Astrocyte (in vitro differentiated cells and primary cell): ENCODE data around the gene KRTAP4-9. TPM values are rescaled to one million over a fixed set of nuclear protein-coding genes. Genes with fewer than 3 reads are reported as not detected.

Experiments
- DNase-seq: peaks from one replicate; pipeline ENCODE4 v3.0.0-alpha.2; 2010; ENCODE audit warnings: low read depth
- FAIRE-seq: peaks from 2 replicates; lab custom pipeline; 2011; peaks lifted over from hg19 to GRCh38; lab: Jason Lieb, UNC
- H2AFZ ChIP-seq: 2 replicates; pipeline ENCODE4 v1.6.0; 2012; ENCODE audit warnings: low read depth, low read length, inconsistent platforms
- H3K27ac ChIP-seq: 2 replicates; pipeline ENCODE4 v1.5.1; 2011; ENCODE audit warnings: low read depth, low read length, inconsistent platforms
- H3K27me3 ChIP-seq: 2 replicates; pipeline ENCODE4 v1.6.0; 2011; ENCODE audit warnings: low read length, inconsistent platforms; ENCODE audit not compliant: insufficient read depth
- H3K36me3 ChIP-seq: 2 replicates; pipeline ENCODE4 v1.5.1; 2011; ENCODE audit warnings: low read length, inconsistent platforms; ENCODE audit not compliant: insufficient read depth
- H3K4me1 ChIP-seq: 2 replicates; pipeline ENCODE4 v1.5.1; 2011; ENCODE audit warnings: low read length, inconsistent platforms; ENCODE audit not compliant: insufficient read depth
- H3K4me2 ChIP-seq: 2 replicates; pipeline ENCODE4 v1.6.0; 2012; ENCODE audit warnings: low read length, inconsistent platforms
- H3K4me3 ChIP-seq: 2 replicates; pipeline ENCODE4 v1.5.1; 2011; ENCODE audit warnings: low read depth, mild to moderate bottlenecking, low read length, inconsistent platforms; ENCODE audit not compliant: insufficient read depth
- H3K79me2 ChIP-seq: 2 replicates; pipeline ENCODE4 v1.6.0; 2012; ENCODE audit warnings: mild to moderate bottlenecking, low read length, inconsistent platforms; ENCODE audit not compliant: insufficient read depth
- H3K9ac ChIP-seq: 2 replicates; pipeline ENCODE4 v1.6.0; 2012; ENCODE audit warnings: mild to moderate bottlenecking, low read length, inconsistent platforms
- H3K9me3 ChIP-seq: 2 replicates; pipeline ENCODE4 v1.5.1; 2012; ENCODE audit warnings: low read depth, mild to moderate bottlenecking, low read length, inconsistent platforms; ENCODE audit not compliant: insufficient read depth
- H4K20me1 ChIP-seq: 2 replicates; pipeline ENCODE4 v1.6.0; 2012; ENCODE audit warnings: low read length, inconsistent platforms; ENCODE audit not compliant: insufficient read depth
- H3K27ac Mint-ChIP-seq: one replicate; pipeline ENCODE4 v1.8.0; 2021; ENCODE audit warnings: mild to moderate bottlenecking, mixed read lengths; ENCODE audit not compliant: unreplicated experiment
- H3K27me3 Mint-ChIP-seq: one replicate; pipeline ENCODE4 v1.8.0; 2021; ENCODE audit warnings: low read depth, mixed read lengths; ENCODE audit not compliant: unreplicated experiment
- H3K36me3 Mint-ChIP-seq: one replicate; pipeline ENCODE4 v1.8.0; 2021; ENCODE audit warnings: low read depth, mixed read lengths; ENCODE audit not compliant: unreplicated experiment
- H3K4me1 Mint-ChIP-seq: one replicate; pipeline ENCODE4 v1.8.0; 2021; ENCODE audit warnings: low read depth, mixed read lengths; ENCODE audit not compliant: unreplicated experiment
- H3K4me3 Mint-ChIP-seq: one replicate; pipeline ENCODE4 v1.8.0; 2021; ENCODE audit warnings: mild to moderate bottlenecking, moderate library complexity, mixed read lengths; ENCODE audit not compliant: unreplicated experiment
- H3K9me3 Mint-ChIP-seq: one replicate; pipeline ENCODE4 v1.8.0; 2021; ENCODE audit warnings: mild to moderate bottlenecking, mixed read lengths; ENCODE audit not compliant: unreplicated experiment
- EZH2 ChIP-seq: IDR thresholded peaks from 2 replicates; pipeline ENCODE4 v1.6.1; 2012; ENCODE audit warnings: mild to moderate bottlenecking, low read length, inconsistent platforms; ENCODE audit not compliant: insufficient read depth
- total RNA-seq: library from RNA; stranded (reverse); gene quantifications from 2 replicates; pipeline ENCODE4 v1.2.1, GENCODE V29; 2021
- TF ChIP-seq, protein P1 (sequence below): IDR thresholded peaks from 2 replicates; pipeline ENCODE4 v1.5.1; 2011; ENCODE audit warnings: low read depth, mild to moderate bottlenecking, inconsistent platforms, low read length, moderate library complexity; ENCODE audit not compliant: insufficient read depth

KRTAP4-9 gene
- total RNA-seq, 1 donor from 2014 or later = not detected

DNA sequence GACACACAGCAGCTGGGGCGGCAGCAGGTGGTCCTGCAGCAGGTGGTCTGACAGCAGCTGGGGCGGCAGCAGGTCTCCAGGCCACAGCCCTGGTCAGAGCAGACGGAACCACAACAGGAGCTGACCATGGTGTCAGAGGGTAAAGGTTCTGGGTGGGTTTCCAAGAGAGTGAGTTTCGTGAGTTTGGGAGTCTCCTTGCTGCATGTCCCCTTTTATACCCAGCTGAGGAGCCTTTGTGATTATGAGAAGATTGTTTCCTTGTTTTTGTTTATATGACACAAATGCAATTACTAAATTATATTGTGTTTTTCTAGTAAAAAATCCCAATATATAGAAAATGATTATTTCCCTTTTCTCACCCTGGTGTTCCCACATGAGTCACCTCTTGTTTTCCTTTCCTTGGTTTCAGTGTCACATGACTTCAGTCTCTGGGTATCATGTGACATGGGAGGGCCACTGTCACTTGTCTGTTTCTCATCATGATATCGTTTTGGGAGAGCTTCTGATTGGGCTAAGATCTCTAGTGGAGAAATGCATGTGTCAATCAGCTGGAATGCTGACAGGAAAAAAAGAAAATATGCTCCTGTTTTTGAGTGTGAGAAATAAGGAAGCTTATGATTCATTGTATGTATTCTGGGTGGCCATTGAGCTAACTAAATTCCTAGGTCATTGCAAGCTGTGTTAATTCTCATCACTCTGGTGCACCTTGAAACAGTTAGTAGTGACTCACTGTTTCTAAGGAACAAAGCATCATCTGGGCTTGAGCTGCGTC is 35.4 kb downstream of the KRTAP4-9 start, which contains the start of gene KRTAP4-6:
KRTAP4-6 (minus strand) TSS at position 185 of the 772 bp plus-strand sequence; CDS start at position 128, 57 bp downstream.
- no peak within 1 kb of the TSS for H3K4me3 ChIP-seq
- H4K20me1 ChIP-seq = no peaks in the 10 kb centered on the region
- H3K79me2 ChIP-seq = no peaks in the 10 kb centered on the region
- no peak within 1 kb of the TSS for H2AFZ ChIP-seq
- FAIRE-seq = peak; percentile 87
- H3K27ac ChIP-seq = peak within 1 kb of the TSS; percentile 58
- no peaks in the 10 kb centered on the region for H3K36me3 ChIP-seq
- H3K27me3 Mint-ChIP-seq = no peaks in the 10 kb centered on the region
- H3K4me2 ChIP-seq = no peak within 1 kb of the TSS
- H3K4me1 Mint-ChIP-seq = peaks cover 14% of the 10 kb centered on the region
- H3K4me1 ChIP-seq = no peaks in the 10 kb centered on the region
- peak; percentile 81 for DNase-seq
- H3K36me3 Mint-ChIP-seq = no peaks in the 10 kb centered on the region
- peak within 1 kb of the TSS; percentile 83 for H3K27ac Mint-ChIP-seq
- H3K9me3 Mint-ChIP-seq = peaks cover 10% of the 10 kb centered on the region
- H3K4me3 Mint-ChIP-seq = no peak within 1 kb of the TSS
- H3K27me3 ChIP-seq = no peaks in the 10 kb centered on the region
- H3K9me3 ChIP-seq = peaks cover 3% of the 10 kb centered on the region
- H3K9ac ChIP-seq = no peak within 1 kb of the TSS
- TF ChIP-seq, protein P1, sequence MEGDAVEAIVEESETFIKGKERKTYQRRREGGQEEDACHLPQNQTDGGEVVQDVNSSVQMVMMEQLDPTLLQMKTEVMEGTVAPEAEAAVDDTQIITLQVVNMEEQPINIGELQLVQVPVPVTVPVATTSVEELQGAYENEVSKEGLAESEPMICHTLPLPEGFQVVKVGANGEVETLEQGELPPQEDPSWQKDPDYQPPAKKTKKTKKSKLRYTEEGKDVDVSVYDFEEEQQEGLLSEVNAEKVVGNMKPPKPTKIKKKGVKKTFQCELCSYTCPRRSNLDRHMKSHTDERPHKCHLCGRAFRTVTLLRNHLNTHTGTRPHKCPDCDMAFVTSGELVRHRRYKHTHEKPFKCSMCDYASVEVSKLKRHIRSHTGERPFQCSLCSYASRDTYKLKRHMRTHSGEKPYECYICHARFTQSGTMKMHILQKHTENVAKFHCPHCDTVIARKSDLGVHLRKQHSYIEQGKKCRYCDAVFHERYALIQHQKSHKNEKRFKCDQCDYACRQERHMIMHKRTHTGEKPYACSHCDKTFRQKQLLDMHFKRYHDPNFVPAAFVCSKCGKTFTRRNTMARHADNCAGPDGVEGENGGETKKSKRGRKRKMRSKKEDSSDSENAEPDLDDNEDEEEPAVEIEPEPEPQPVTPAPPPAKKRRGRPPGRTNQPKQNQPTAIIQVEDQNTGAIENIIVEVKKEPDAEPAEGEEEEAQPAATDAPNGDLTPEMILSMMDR = no peak
- no peak for TF ChIP-seq EZH2

DNA sequence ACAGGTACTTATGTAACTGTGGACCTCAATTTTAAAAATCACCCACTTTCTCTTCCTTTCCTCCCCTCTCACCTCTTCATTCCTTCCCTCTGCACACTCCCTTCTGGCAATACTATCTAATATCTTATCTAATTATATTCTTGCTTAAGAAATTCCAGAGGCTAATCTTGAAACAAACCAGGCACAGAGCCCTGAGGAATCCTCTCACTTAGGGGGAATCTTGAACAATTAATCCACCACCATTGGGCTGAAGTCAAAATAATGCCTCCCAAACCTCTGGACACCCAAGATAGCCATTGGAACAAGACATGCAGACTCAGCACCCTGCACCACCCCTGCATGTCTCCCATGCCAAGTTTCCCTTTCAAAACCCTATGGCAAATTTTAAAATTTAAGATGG is 36.2 kb downstream of the KRTAP4-9 start:
- Mint-ChIP-seq H3K27ac (peak overlapping the region; percentile 49), H3K27me3 (no peaks in the 10 kb centered on the region), H3K4me3 (no peak overlapping the region), H3K9me3 (peaks cover 10% of the 10 kb centered on the region), H3K4me1 (peaks cover 14% of the 10 kb centered on the region), H3K36me3 (no peaks in the 10 kb centered on the region)
- FAIRE-seq (no peak), DNase-seq (no peak)
- Histone ChIP-seq H3K36me3 (no peaks in the 10 kb centered on the region), H3K9me3 (peaks cover 3% of the 10 kb centered on the region), H3K4me3 (no peak overlapping the region), H3K27me3 (no peaks in the 10 kb centered on the region), H3K27ac (peak overlapping the region; percentile 58), H3K4me2 (no peak overlapping the region), H4K20me1 (no peaks in the 10 kb centered on the region), H2AFZ (no peak overlapping the region), H3K4me1 (no peaks in the 10 kb centered on the region), H3K9ac (no peak overlapping the region), H3K79me2 (no peaks in the 10 kb centered on the region)
- TF ChIP-seq, protein P1 = no peak
- TF ChIP-seq EZH2 = no peak

DNA sequence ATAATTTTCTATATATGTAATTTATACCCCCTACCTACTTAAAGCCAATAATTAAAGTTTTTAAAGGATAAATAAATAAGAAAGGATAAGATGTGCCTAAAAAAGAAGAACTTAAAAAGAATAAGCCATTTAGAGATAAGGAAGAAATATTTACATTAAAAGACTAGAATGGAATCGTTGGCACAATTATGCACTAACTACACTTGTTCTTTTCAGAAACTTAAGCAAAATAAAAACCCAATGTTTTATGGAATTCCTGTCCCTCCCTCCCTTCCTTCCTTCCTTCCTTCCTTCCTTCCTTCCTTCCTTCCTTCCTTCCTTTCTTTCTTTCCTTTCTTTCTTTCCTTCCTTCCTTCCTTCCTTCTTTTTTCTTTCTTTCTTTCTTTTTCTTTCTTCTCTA is 39.7 kb downstream of the KRTAP4-9 start:
- Histone ChIP-seq H3K4me2 (no peak overlapping the region), H2AFZ (no peak overlapping the region), H3K27ac (no peak overlapping the region), H3K4me1 (no peaks in the 10 kb centered on the region), H3K36me3 (no peaks in the 10 kb centered on the region), H3K4me3 (no peak overlapping the region), H3K27me3 (no peaks in the 10 kb centered on the region), H4K20me1 (no peaks in the 10 kb centered on the region), H3K9ac (no peak overlapping the region), H3K79me2 (no peaks in the 10 kb centered on the region), H3K9me3 (peaks cover 3% of the 10 kb centered on the region)
- Mint-ChIP-seq H3K27me3 (peaks cover 3% of the 10 kb centered on the region), H3K4me1 (peaks cover 11% of the 10 kb centered on the region), H3K36me3 (no peaks in the 10 kb centered on the region), H3K4me3 (no peak overlapping the region), H3K27ac (no peak overlapping the region), H3K9me3 (peaks cover 7% of the 10 kb centered on the region)
- TF ChIP-seq, protein P1 = no peak
- DNase-seq (no peak), FAIRE-seq (no peak)
